ENCODE measurements around the gene NXT1. TPM values are rescaled to one million over a fixed set of nuclear protein-coding genes. Genes with fewer than 3 reads are reported as not detected.
"Not testable (repeated sequence)": the region's sequence is repeated elsewhere in the genome, so short reads cannot be mapped to it uniquely, and the experiment has no call there.

The NXT1 gene
- total RNA-seq (19.4 TPM), polyA plus RNA-seq (ENCODE audit: insufficient read depth in 1 of 8, insufficient read length in 8 of 8, low replicate concordance in 1 of 8) (10 to 100 TPM; 12.5 to 16.1 (median 13.8) TPM)
- long read RNA-seq, donor 1, partial matches to known transcripts = 0 of 4 reads
- long read RNA-seq, donor 1, other reads (novel, unspliced or antisense) = 0 of 4 reads
- long read RNA-seq, donor 2, partial matches to known transcripts = 0 of 1 reads
- long read RNA-seq, donor 2, other reads (novel, unspliced or antisense) = 0 of 1 reads
- long read RNA-seq, donor 3, transcript NXT1-201 (2 exons, 1,123 nt) = major isoform, 11 of 11 reads
- long read RNA-seq, donor 3, partial matches to known transcripts = 0 of 11 reads
- long read RNA-seq, donor 3, other reads (novel, unspliced or antisense) = 0 of 11 reads
- long read RNA-seq, donor 4, transcript NXT1-201 (2 exons, 1,123 nt) = major isoform, 7 of 7 reads
- long read RNA-seq, donor 4, partial matches to known transcripts = 0 of 7 reads
- long read RNA-seq, donor 4, other reads (novel, unspliced or antisense) = 0 of 7 reads
- long read RNA-seq, donor 5, transcript NXT1-201 (2 exons, 1,123 nt) = major isoform, 42 of 42 reads
- long read RNA-seq, donor 5, partial matches to known transcripts = 0 of 42 reads
- long read RNA-seq, donor 5, other reads (novel, unspliced or antisense) = 0 of 42 reads
- long read RNA-seq, donor 6, transcript NXT1-201 (2 exons, 1,123 nt) = major isoform, 24 of 35 reads
- long read RNA-seq, donor 6, partial matches to known transcripts = 11 of 35 reads
- long read RNA-seq, donor 6, other reads (novel, unspliced or antisense) = 0 of 35 reads
- long read RNA-seq, donor 7, transcript NXT1-201 (2 exons, 1,123 nt) = major isoform, 20 of 34 reads
- long read RNA-seq, donor 7, partial matches to known transcripts = 14 of 34 reads
- long read RNA-seq, donor 7, other reads (novel, unspliced or antisense) = 0 of 34 reads
- long read RNA-seq, donor 8, transcript NXT1-201 (2 exons, 1,123 nt) = major isoform, 14 of 14 reads
- long read RNA-seq, donor 8, partial matches to known transcripts = 0 of 14 reads
- long read RNA-seq, donor 8, other reads (novel, unspliced or antisense) = 0 of 14 reads
- long read RNA-seq, donor 9, transcript NXT1-201 (2 exons, 1,123 nt) = major isoform, 12 of 12 reads
- long read RNA-seq, donor 9, partial matches to known transcripts = 0 of 12 reads
- long read RNA-seq, donor 9, other reads (novel, unspliced or antisense) = 0 of 12 reads
- long read RNA-seq, donor 10, transcript NXT1-201 (2 exons, 1,123 nt) = major isoform, 21 of 21 reads
- long read RNA-seq, donor 10, partial matches to known transcripts = 0 of 21 reads
- long read RNA-seq, donor 10, other reads (novel, unspliced or antisense) = 0 of 21 reads
- long read RNA-seq, donor 11, transcript NXT1-201 (2 exons, 1,123 nt) = major isoform, 9 of 9 reads
- long read RNA-seq, donor 11, partial matches to known transcripts = 0 of 9 reads
- long read RNA-seq, donor 11, other reads (novel, unspliced or antisense) = 0 of 9 reads

GRCh38 chr20:23350196-23350903 lies at the start of gene NXT1:
Gene NXT1 (plus strand): TSS chr20:23350791. CDS start chr20:23354042, 3,251 bp downstream.
- Histone ChIP-seq H3K27me3 (ENCODE audit: control insufficient read depth, insufficient read depth, low read length) (no peaks in the 10 kb centered on the region), H3K4me3 (ENCODE audit: low read length) (peak within 1 kb of the TSS; percentile 81), H3K27ac (ENCODE audit: low read length) (peak within 1 kb of the TSS; percentile 100), H3K9me3 (replicated peaks; ENCODE audit: control insufficient read depth, low read depth, low read length) (no peaks in the 10 kb centered on the region), H3K4me1 (ENCODE audit: control insufficient read depth, insufficient read depth, low read length) (peaks cover 18% of the 10 kb centered on the region), H3K36me3 (ENCODE audit: control insufficient read depth, insufficient read depth, low read length) (peaks cover 19% of the 10 kb centered on the region)
- WGBS (ENCODE audit: insufficient coverage) = under 1% methylated on average over 53 of the region's 65 CpGs
- DNase-seq = peak; percentile 100

GRCh38 chr20:23301436-23302050 lies 49.0 kb upstream of the NXT1 start:
- no peak overlapping the region for H3K4me3 ChIP-seq (ENCODE audit: low read length)
- H3K36me3 ChIP-seq (ENCODE audit: control insufficient read depth, insufficient read depth, low read length) = no peaks in the 10 kb centered on the region
- no peaks in the 10 kb centered on the region for H3K4me1 ChIP-seq (ENCODE audit: control insufficient read depth, insufficient read depth, low read length)
- no peak overlapping the region for H3K27ac ChIP-seq (ENCODE audit: low read length)
- no peak for DNase-seq
- peaks cover 2% of the 10 kb centered on the region for H3K27me3 ChIP-seq (ENCODE audit: control insufficient read depth, insufficient read depth, low read length)
- WGBS (ENCODE audit: insufficient coverage) = 73% methylated on average over 7 of the region's 12 CpGs
- H3K9me3 ChIP-seq (replicated peaks; ENCODE audit: control insufficient read depth, low read depth, low read length) = no peaks in the 10 kb centered on the region

- no CpG with 5 or more reads among the region's 6 CpGs for WGBS (ENCODE audit: insufficient coverage)
- Histone ChIP-seq H3K27ac (ENCODE audit: low read length) (no peak overlapping the region), H3K36me3 (ENCODE audit: control insufficient read depth, insufficient read depth, low read length) (no peaks in the 10 kb centered on the region), H3K4me1 (ENCODE audit: control insufficient read depth, insufficient read depth, low read length) (no peaks in the 10 kb centered on the region), H3K9me3 (replicated peaks; ENCODE audit: control insufficient read depth, low read depth, low read length) (no peaks in the 10 kb centered on the region), H3K27me3 (ENCODE audit: control insufficient read depth, insufficient read depth, low read length) (peaks cover 2% of the 10 kb centered on the region), H3K4me3 (ENCODE audit: low read length) (no peak overlapping the region)
- no peak for DNase-seq
Observed at GRCh38 chr20:23302386-23302785, 48.2 kb upstream of the NXT1 start.

GRCh38 chr20:23302801-23303200 lies 47.8 kb upstream of the NXT1 start:
- Histone ChIP-seq H3K4me3 (ENCODE audit: low read length) (no peak overlapping the region), H3K27me3 (ENCODE audit: control insufficient read depth, insufficient read depth, low read length) (peaks cover 2% of the 10 kb centered on the region), H3K9me3 (replicated peaks; ENCODE audit: control insufficient read depth, low read depth, low read length) (no peaks in the 10 kb centered on the region), H3K36me3 (ENCODE audit: control insufficient read depth, insufficient read depth, low read length) (no peaks in the 10 kb centered on the region), H3K27ac (ENCODE audit: low read length) (no peak overlapping the region), H3K4me1 (ENCODE audit: control insufficient read depth, insufficient read depth, low read length) (no peaks in the 10 kb centered on the region)
- no peak for DNase-seq
- WGBS (ENCODE audit: insufficient coverage) = 86% methylated on average over 4 of the region's 9 CpGs

- 75% methylated on average over 5 of the region's 5 CpGs for WGBS (ENCODE audit: insufficient coverage)
- Histone ChIP-seq H3K9me3 (replicated peaks; ENCODE audit: control insufficient read depth, low read depth, low read length) (no peaks in the 10 kb centered on the region), H3K36me3 (ENCODE audit: control insufficient read depth, insufficient read depth, low read length) (no peaks in the 10 kb centered on the region), H3K4me3 (ENCODE audit: low read length) (no peak overlapping the region), H3K4me1 (ENCODE audit: control insufficient read depth, insufficient read depth, low read length) (no peaks in the 10 kb centered on the region), H3K27me3 (ENCODE audit: control insufficient read depth, insufficient read depth, low read length) (peaks cover 2% of the 10 kb centered on the region), H3K27ac (ENCODE audit: low read length) (no peak overlapping the region)
- DNase-seq = no peak
Observed at GRCh38 chr20:23303325-23304102, 47.1 kb upstream of the NXT1 start.

GRCh38 chr20:23304616-23305015 lies 46.0 kb upstream of the NXT1 start:
- H3K36me3 ChIP-seq (ENCODE audit: control insufficient read depth, insufficient read depth, low read length) = no peaks in the 10 kb centered on the region
- WGBS (ENCODE audit: insufficient coverage) = 84% methylated on average over 16 of the region's 16 CpGs
- H3K27ac ChIP-seq (ENCODE audit: low read length) = no peak overlapping the region
- H3K4me3 ChIP-seq (ENCODE audit: low read length) = no peak overlapping the region
- DNase-seq = no peak
- no peaks in the 10 kb centered on the region for H3K4me1 ChIP-seq (ENCODE audit: control insufficient read depth, insufficient read depth, low read length)
- H3K27me3 ChIP-seq (ENCODE audit: control insufficient read depth, insufficient read depth, low read length) = peaks cover 2% of the 10 kb centered on the region
- no peaks in the 10 kb centered on the region for H3K9me3 ChIP-seq (replicated peaks; ENCODE audit: control insufficient read depth, low read depth, low read length)

GRCh38 chr20:23305098-23305497 lies 45.5 kb upstream of the NXT1 start:
- Histone ChIP-seq H3K27me3 (ENCODE audit: control insufficient read depth, insufficient read depth, low read length) (peaks cover 2% of the 10 kb centered on the region), H3K4me3 (ENCODE audit: low read length) (no peak overlapping the region), H3K36me3 (ENCODE audit: control insufficient read depth, insufficient read depth, low read length) (no peaks in the 10 kb centered on the region), H3K9me3 (replicated peaks; ENCODE audit: control insufficient read depth, low read depth, low read length) (no peaks in the 10 kb centered on the region), H3K4me1 (ENCODE audit: control insufficient read depth, insufficient read depth, low read length) (no peaks in the 10 kb centered on the region), H3K27ac (ENCODE audit: low read length) (no peak overlapping the region)
- WGBS (ENCODE audit: insufficient coverage) = 82% methylated on average over 2 of the region's 3 CpGs
- no peak for DNase-seq

- H3K4me1 ChIP-seq (ENCODE audit: control insufficient read depth, insufficient read depth, low read length); H3K27me3 ChIP-seq (ENCODE audit: control insufficient read depth, insufficient read depth, low read length); DNase-seq; H3K27ac ChIP-seq (ENCODE audit: low read length); H3K36me3 ChIP-seq (ENCODE audit: control insufficient read depth, insufficient read depth, low read length); H3K9me3 ChIP-seq (replicated peaks; ENCODE audit: control insufficient read depth, low read depth, low read length); H3K4me3 ChIP-seq (ENCODE audit: low read length): not testable (repeated sequence)
- WGBS (ENCODE audit: insufficient coverage) = no CpG with 5 or more reads among the region's 4 CpGs
Observed at GRCh38 chr20:23307393-23307792, 43.2 kb upstream of the NXT1 start.

Measured in muscle of leg (tissue), 16 donors.